RWPE1 (cell line): ENCODE results near the gene VPS26C.

Experiments
- CTCF ChIA-PET: fragments of 350-600 bp; sonication (Branson Sonifier 250); formaldehyde crosslinking; extraction: SDS; loops from one replicate; lab custom pipeline; 2021; lab: Yijun Ruan, JAX
- POLR2A ChIA-PET: fragments of 400-600 bp; formaldehyde crosslinking; extraction: SDS; loops from one replicate; lab custom pipeline; 2020; ENCODE audit warnings: antibody characterized with exemption; ENCODE audit not compliant: low non-redundant PET; lab: Yijun Ruan, JAX
- DNase-seq: peaks from one replicate; pipeline ENCODE4 v3.0.0; 2012; ENCODE audit warnings: low spot score
- H3K27ac ChIP-seq: fragments of 450-650 bp; 2 replicates; pipeline ENCODE4 v1.5.1; 2017
- CTCF ChIP-seq: fragments of 450-650 bp; conservative IDR thresholded peaks from 2 replicates; pipeline ENCODE4 v1.5.1; 2017; ENCODE audit warnings: low read depth, mild to moderate bottlenecking

Gene VPS26C

GRCh38 chr21:37244501-37245095, 22.5 kb downstream of the VPS26C start:
- no peak for DNase-seq
- TF ChIP-seq CTCF, result no peak
- no peak overlapping the region for H3K27ac ChIP-seq
- POLR2A ChIA-PET, result no interaction called here
- CTCF ChIA-PET, result interaction anchor here (0.7 kb wide), 1 partner anchor 141 kb away, joined by 3 read pairs; no protein-coding TSS in a partner anchor

- DNase-seq, result no peak
- TF ChIP-seq CTCF, result no peak
- ChIA-PET POLR2A (no interaction called here), CTCF (no interaction called here)
- H3K27ac ChIP-seq, result no peak overlapping the region
Observed at GRCh38 chr21:37243961-37244360, 23.2 kb downstream of the VPS26C start.

- TF ChIP-seq CTCF, result no peak
- POLR2A ChIA-PET, result no interaction called here
- no peak overlapping the region for H3K27ac ChIP-seq
- CTCF ChIA-PET, result interaction anchor here (0.6 kb wide), 1 partner anchor 14 kb away, joined by 4 read pairs; no protein-coding TSS in a partner anchor
- DNase-seq, result no peak
Observed at GRCh38 chr21:37241426-37241825, 25.7 kb downstream of the VPS26C start.

GRCh38 chr21:37240978-37241377, 26.2 kb downstream of the VPS26C start:
- no peak overlapping the region for H3K27ac ChIP-seq
- POLR2A ChIA-PET, result no interaction called here
- CTCF ChIA-PET, result interaction anchor here (0.6 kb wide), 1 partner anchor 15 kb away, joined by 4 read pairs; no protein-coding TSS in a partner anchor
- no peak for TF ChIP-seq CTCF
- no peak for DNase-seq

- POLR2A ChIA-PET, result no interaction called here
- CTCF ChIA-PET, result no interaction called here
- no peak for TF ChIP-seq CTCF
- no peak overlapping the region for H3K27ac ChIP-seq
- no peak for DNase-seq
Observed at GRCh38 chr21:37237764-37238163, 29.4 kb downstream of the VPS26C start.

- no peak for TF ChIP-seq CTCF
- ChIA-PET CTCF (no interaction called here), POLR2A (no interaction called here)
- no peak overlapping the region for H3K27ac ChIP-seq
- no peak for DNase-seq
Observed at GRCh38 chr21:37237346-37237745, 29.8 kb downstream of the VPS26C start.
